ENCODE measurements around the gene LIMK2. TPM values are rescaled to one million over a fixed set of nuclear protein-coding genes. Genes with fewer than 3 reads are reported as not detected.

Gene LIMK2
- total and polyA plus RNA-seq, 9 of the 15 experiments (the other 6 are each of a cell fraction or from before 2014, with no cell fraction given), result 1.1 to 14.5 (median 8.5) TPM

DNA sequence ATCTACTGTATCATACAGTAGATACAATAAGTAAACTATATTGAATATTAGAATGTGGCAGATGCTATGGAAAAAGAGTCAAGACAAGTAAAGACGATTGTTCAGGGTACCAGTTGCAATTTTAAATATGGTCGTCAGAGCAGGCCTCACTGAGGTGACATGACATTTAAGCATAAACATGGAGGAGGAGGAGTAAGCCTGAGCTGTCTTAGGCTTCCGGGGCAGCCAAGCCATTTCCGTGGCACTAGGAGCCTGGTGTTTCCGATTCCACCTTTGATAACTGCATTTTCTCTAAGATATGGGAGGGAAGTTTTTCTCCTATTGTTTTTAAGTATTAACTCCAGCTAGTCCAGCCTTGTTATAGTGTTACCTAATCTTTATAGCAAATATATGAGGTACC, 65.6 kb downstream of the LIMK2 start (continued):
- TF ChIP-seq CREB3L1 (IDR thresholded peaks at IDR 0.05; ENCODE audit: borderline replicate concordance, low read depth) (no peak), NCOR1 (IDR thresholded peaks at IDR 0.05) (no peak), ZNF277 (CRISPR knock-in tag; IDR thresholded peaks at IDR 0.05; ENCODE audit: borderline replicate concordance) (no peak), CBFB (CRISPR knock-in tag; IDR thresholded peaks at IDR 0.05) (no peak), HINFP (tag; conservative IDR thresholded peaks at IDR 0.05; ENCODE audit: low read depth) (no peak)

DNA sequence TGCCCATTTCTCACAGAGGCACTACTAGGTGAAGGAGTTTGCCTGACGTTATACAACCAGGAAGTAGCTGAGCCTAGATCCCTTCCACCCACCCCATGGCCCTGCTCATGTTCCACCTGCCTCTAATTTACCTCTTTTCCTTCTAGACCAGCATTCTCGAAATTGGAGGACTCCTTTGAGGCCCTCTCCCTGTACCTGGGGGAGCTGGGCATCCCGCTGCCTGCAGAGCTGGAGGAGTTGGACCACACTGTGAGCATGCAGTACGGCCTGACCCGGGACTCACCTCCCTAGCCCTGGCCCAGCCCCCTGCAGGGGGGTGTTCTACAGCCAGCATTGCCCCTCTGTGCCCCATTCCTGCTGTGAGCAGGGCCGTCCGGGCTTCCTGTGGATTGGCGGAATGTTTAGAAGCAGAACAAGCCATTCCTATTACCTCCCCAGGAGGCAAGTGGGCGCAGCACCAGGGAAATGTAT, 66.1 kb downstream of the LIMK2 start:
- ChIA-PET CTCF (ENCODE audit: low intra/inter-chr PET ratio) (no interaction called here), POLR2A (interaction anchor here (1.5 kb wide), 1 partner anchor 13 kb away, joined by 4 read pairs; no protein-coding TSS in a partner anchor)
- ATAC-seq (no peak), DNase-seq (ENCODE audit: extremely low read depth in 1 of 4, low spot score in 3 of 4) (no peak), FAIRE-seq (no peak)
- Histone ChIP-seq H3K9me3 (replicated peaks; ENCODE audit: control insufficient read depth, insufficient read depth, low read depth, low read length) (no peaks in the 10 kb centered on the region), H3K4me2 (ENCODE audit: insufficient read depth, low read length) (no peak overlapping the region), H3K9ac (ENCODE audit: insufficient read depth in 1 of 2, low read depth in 2 of 2, low read length in 2 of 2) (no peak overlapping the region), H4K20me1 (replicated peaks; ENCODE audit: control insufficient read depth, insufficient read depth, low read length) (no peaks in the 10 kb centered on the region), H2AFZ (ENCODE audit: low read depth, low read length) (no peak overlapping the region), H3K36me3 (ENCODE audit: control insufficient read depth, insufficient read depth, low read length) (peaks cover 17% of the 10 kb centered on the region; the same call in 2 of the 3 replicates), H3K4me1 (replicated peaks in 1 of 2; ENCODE audit: control insufficient read depth in 2 of 2, insufficient read depth in 2 of 2, low read length in 2 of 2) (0 out of 5 replicates have a peak, but pooled peaks cover 0 to 2% of the 10 kb centered on the region in 2 experiments), H3K27ac (ENCODE audit: extremely low read depth, low read depth, low read length) (no peak overlapping the region), H3K27me3 (ENCODE audit: control insufficient read depth in 2 of 2, insufficient read depth in 2 of 2, low read length in 2 of 2) (no peaks in the 10 kb centered on the region), H3K9me1 (ENCODE audit: control insufficient read depth, insufficient read depth, low read length) (no peaks in the 10 kb centered on the region), H3K79me2 (ENCODE audit: control insufficient read depth, insufficient read depth, low read length) (no peaks in the 10 kb centered on the region), H3K4me3 (no peak overlapping the region)
- no TSS peak for BruUV-seq (replicated peaks)
- 77% methylated on average over 6 of the region's 9 CpGs for WGBS (ENCODE audit: insufficient coverage, low coverage, missing lambda C conversion rate)
- intact Hi-C loops (cut with micrococcal nuclease) (no loop called here), in situ Hi-C loops (cut with MboI) (no loop called here)
- TF ChIP-seq MAX (CRISPR knock-in tag; IDR thresholded peaks at IDR 0.05) (no peak), PHB2 (IDR thresholded peaks at IDR 0.05; ENCODE audit: low read depth) (no peak), SMC3 (conservative IDR thresholded peaks at IDR 0.05; ENCODE audit: insufficient read depth, low read depth, low read length) (no peak), PHF20 (IDR thresholded peaks at IDR 0.05; ENCODE audit: partially characterized antibody) (no peak), ZNF780A (CRISPR knock-in tag; IDR thresholded peaks at IDR 0.05) (no peak), ZNF584 (CRISPR knock-in tag; IDR thresholded peaks at IDR 0.05; ENCODE audit: low read depth) (no peak), CREB1 (IDR thresholded peaks at IDR 0.05) (no peak), CREB1 (CRISPR knock-in tag; IDR thresholded peaks at IDR 0.05) (no peak), GATAD2B (IDR thresholded peaks at IDR 0.05; ENCODE audit: borderline replicate concordance) (no peak)
- TF ChIP-seq, protein P1, sequence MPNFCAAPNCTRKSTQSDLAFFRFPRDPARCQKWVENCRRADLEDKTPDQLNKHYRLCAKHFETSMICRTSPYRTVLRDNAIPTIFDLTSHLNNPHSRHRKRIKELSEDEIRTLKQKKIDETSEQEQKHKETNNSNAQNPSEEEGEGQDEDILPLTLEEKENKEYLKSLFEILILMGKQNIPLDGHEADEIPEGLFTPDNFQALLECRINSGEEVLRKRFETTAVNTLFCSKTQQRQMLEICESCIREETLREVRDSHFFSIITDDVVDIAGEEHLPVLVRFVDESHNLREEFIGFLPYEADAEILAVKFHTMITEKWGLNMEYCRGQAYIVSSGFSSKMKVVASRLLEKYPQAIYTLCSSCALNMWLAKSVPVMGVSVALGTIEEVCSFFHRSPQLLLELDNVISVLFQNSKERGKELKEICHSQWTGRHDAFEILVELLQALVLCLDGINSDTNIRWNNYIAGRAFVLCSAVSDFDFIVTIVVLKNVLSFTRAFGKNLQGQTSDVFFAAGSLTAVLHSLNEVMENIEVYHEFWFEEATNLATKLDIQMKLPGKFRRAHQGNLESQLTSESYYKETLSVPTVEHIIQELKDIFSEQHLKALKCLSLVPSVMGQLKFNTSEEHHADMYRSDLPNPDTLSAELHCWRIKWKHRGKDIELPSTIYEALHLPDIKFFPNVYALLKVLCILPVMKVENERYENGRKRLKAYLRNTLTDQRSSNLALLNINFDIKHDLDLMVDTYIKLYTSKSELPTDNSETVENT (CRISPR knock-in tag; IDR thresholded peaks at IDR 0.05), result no peak

Measured in K562 (cell line).